Heart right ventricle (tissue), 16 donors: Measurements from ENCODE around the gene CYP4F12. TPM values are rescaled to one million over a fixed set of nuclear protein-coding genes. Genes with fewer than 3 reads are reported as not detected.
"Not testable (repeated sequence)": the region's sequence is repeated elsewhere in the genome, so short reads cannot be mapped to it uniquely, and the experiment has no call there.

Experiments
- ATAC-seq, 8 donors: fragments of 200-7000 bp; cut with Tn5 transposase; one replicate each; pipeline ENCODE4 v1.9.1; 2020; ENCODE audit warnings: mild to moderate bottlenecking in 8 of 8, moderate library complexity in 8 of 8, moderate number of reproducible peaks in 1 of 8
- DNase-seq, 2 donors: peaks; one replicate each; pipeline ENCODE4 v3.0.0-alpha.2; 2020
- H3K27ac ChIP-seq, 10 donors: fragments of 200-600 bp; sonication (generic) in 2 of 10; one replicate each; pipeline versions ENCODE4 v1.5.0 to v1.8.0; 2020 to 2022; ENCODE audit warnings: mild to moderate bottlenecking in 3 of 10
- H3K27me3 ChIP-seq, 7 donors: fragments of 200-600 bp; one replicate each; pipeline ENCODE4 v1.8.0; 2021 to 2022; ENCODE audit warnings: mild to moderate bottlenecking in 2 of 7
- H3K36me3 ChIP-seq, 9 donors: fragments of 200-600 bp; sonication (generic) in 1 of 9; one replicate each; pipeline versions ENCODE4 v1.5.0 to v1.8.0; 2020 to 2022; ENCODE audit warnings: mild to moderate bottlenecking in 2 of 9
- H3K4me1 ChIP-seq, 9 donors: fragments of 200-600 bp; sonication (generic) in 1 of 9; one replicate each; pipeline versions ENCODE4 v1.5.0 to v1.8.0; 2020 to 2022; ENCODE audit warnings: mild to moderate bottlenecking in 4 of 9
- H3K4me3 ChIP-seq, 10 donors: fragments of 200-600 bp; sonication (generic) in 2 of 10; one replicate each; pipeline versions ENCODE4 v1.5.0 to v1.8.0; 2020 to 2022; ENCODE audit warnings: mild to moderate bottlenecking in 7 of 10, moderate library complexity in 2 of 10
- H3K9me3 ChIP-seq, 11 donors: fragments of 200-600 bp in 10 of 11; sonication (generic) in 2 of 11; one replicate each; pipeline versions ENCODE4 v1.5.0 to v1.8.0; 2013 to 2022; ENCODE audit warnings: mild to moderate bottlenecking in 2 of 11, control low read depth in 1 of 11, moderate library complexity in 1 of 11
- CTCF ChIP-seq, 9 donors: fragments of 200-600 bp; sonication (generic) in 2 of 9; IDR thresholded peaks; one replicate each; pipeline versions ENCODE4 v1.5.0 to v1.8.0; 2021 to 2022; ENCODE audit warnings: antibody characterized with exemption in 9 of 9, mild to moderate bottlenecking in 5 of 9, moderate library complexity in 1 of 9
- WGBS, 2 donors: extraction: QIAGEN DNeasy Blood & Tissue Kit; methylation state at CpG; one replicate each; pipeline ENCODE4 v1.1.7; 2013; ENCODE audit warnings: inconsistent platforms in 1 of 2; 5-methylcytosine and 5-hydroxymethylcytosine counted together
- intact Hi-C, 10 donors: fragments of 100-400 bp; cut with DNase I; formaldehyde crosslinking; loops; one replicate each; pipeline versions ENCODE4 v1.11.1 to v1.14.2; 2022
- polyA plus RNA-seq, 2 donors: library from polyadenylated mRNA; stranded (reverse); fragments of 200-250 nt; gene quantifications; one replicate each; pipeline ENCODE4 v1.2.3, GENCODE V29; 2013
- total RNA-seq, 10 donors: library from RNA; stranded (reverse); fragmentation: NEBNext Ultra II Directional in 3 of 10; extraction: Animal tissue kit (Norgen Biotek cat#: 25700) in 3 of 10; gene quantifications; one replicate each; pipeline versions ENCODE4 v1.2.1 to v1.2.4, GENCODE V29; 2021 to 2023
- donor health status: Arrhythmogenic right ventricular cardiomyopathy.
- donor health status: ischemic (EF 13 %, LVEDD 7.1; RV severe dilation, severe dysfunction).
- donor health status: healthy with polysubstance abuse.
- donor health status: DM: no; HTN: yes; CAD: no.
- donor health status: DM: no; HTN: no; CAD: no.
- donor health status: ischemic (EF 25% LVEDD 6.9; RV normal size, moderate dysfunction).
- donor health status: ischemic (EF 25% LVEDD 5.7; RV mildly dilated, moderate dysfunction).
- donor health status: healthy.
- donor health status: DM: yes; HTN: yes; CAD: no.
- donor health status: Ischemic cardiomyopathy.
- donor health status: ischemic (EF 35%, LVEDD 5.7; RV mildly dilated, moderate dysfunction).
- donor health status: nonischemic (EF 11% LVEDD 7.7; RV severe dilation, severe dysfunction).
- donor health status: DM: yes; HTN: yes; CAD: no.
- donor health status: PGD.
- donor health status: ischemic (EF 29% LVEDD 5.4; RV normal size, mild dysfunction).
- donor health status: nonischemic (EF 23%, LVEDD 6.1; RV moderate dilation, normal function).

The CYP4F12 gene
- total and polyA plus RNA-seq, 12 donors, result 0.92 to 17.3 (median 2.7) TPM

GRCh38 chr19:15671891-15672579, 852 bp upstream of the CYP4F12 start:
- Histone ChIP-seq H3K4me1 (peaks cover 0 to 15% (median 10%) of the 10 kb centered on the region in 9 donors), H3K4me3 (no peak overlapping the region), H3K36me3 (no peaks in the 10 kb centered on the region), H3K27me3 (peaks cover 0 to 19% (median 0%) of the 10 kb centered on the region in 7 donors), H3K9me3 (no peaks in the 10 kb centered on the region), H3K27ac (peak overlapping the region in 7 of 10 donors; percentile 12 to 78 (median 66))
- intact Hi-C loops, result loop anchor here in 2 of 10 donors (5.0 to 10.0 kb wide), 2 partner anchors 103 to 165 kb away; no protein-coding TSS in a partner anchor
- TF ChIP-seq CTCF (IDR thresholded peaks at IDR 0.05), result no peak
- ATAC-seq (peak in 1 of 8 donors; percentile 19), DNase-seq (no peak)
- 50 to 51% methylated on average over 10 of the region's 10 CpGs for WGBS, 2 donors

GRCh38 chr19:15673176-15673654, 328 bp downstream of the CYP4F12 start:
- Histone ChIP-seq H3K27me3 (peaks cover 0 to 12% (median 0%) of the 10 kb centered on the region in 7 donors), H3K9me3 (no peaks in the 10 kb centered on the region), H3K4me3 (peak overlapping the region in 8 of 10 donors; percentile 3 to 40 (median 25)), H3K27ac (peak overlapping the region in 9 of 10 donors; percentile 20 to 78 (median 56)), H3K4me1 (peaks cover 0 to 15% (median 10%) of the 10 kb centered on the region in 9 donors), H3K36me3 (no peaks in the 10 kb centered on the region)
- DNase-seq, result peak in 1 of 2 donors; percentile 23
- intact Hi-C loops, result loop anchor here in 2 of 10 donors (5.0 to 10.0 kb wide), 2 partner anchors 102 to 164 kb away; no protein-coding TSS in a partner anchor
- peak in 6 of 8 donors; percentile 8 to 45 (median 31) for ATAC-seq
- no peak for TF ChIP-seq CTCF (IDR thresholded peaks at IDR 0.05)
- WGBS, 2 donors, result 29 to 33% methylated on average over 9 of the region's 9 CpGs

- intact Hi-C loops, result loop anchor here in 2 of 10 donors (5.0 to 10.0 kb wide), 2 partner anchors 99 to 102 kb away; no protein-coding TSS in a partner anchor
- WGBS, 2 donors, result 43 to 58% methylated on average over 2 to 3 of the region's 3 CpGs
- no peak for TF ChIP-seq CTCF (IDR thresholded peaks at IDR 0.05)
These were observed 2.7 kb downstream of the CYP4F12 start for GRCh38 chr19:15675560-15675959.

GRCh38 chr19:15679089-15679488, 6.2 kb downstream of the CYP4F12 start:
- ATAC-seq, result no peak
- WGBS, 2 donors, result 16 to 19% methylated on average over 4 of the region's 4 CpGs
- peaks cover 0 to 26% (median 0%) of the 10 kb centered on the region in 9 donors for H3K36me3 ChIP-seq
- no peak for TF ChIP-seq CTCF (IDR thresholded peaks at IDR 0.05)
- peaks cover 0 to 3% (median 0%) of the 10 kb centered on the region in 7 donors for H3K27me3 ChIP-seq
- no peaks in the 10 kb centered on the region for H3K4me1 ChIP-seq
- no peaks in the 10 kb centered on the region for H3K9me3 ChIP-seq
- no peak overlapping the region for H3K4me3 ChIP-seq
- intact Hi-C loops, result loop anchor here in 2 of 10 donors (5.0 to 10.0 kb wide), 2 partner anchors 96 to 98 kb away; no protein-coding TSS in a partner anchor
- no peak for DNase-seq
- no peak overlapping the region for H3K27ac ChIP-seq

More at GRCh38 chr19:15675560-15675959, 2.7 kb downstream of the CYP4F12 start:
- no peak for DNase-seq
- peaks cover 0 to 15% (median 10%) of the 10 kb centered on the region in 9 donors for H3K4me1 ChIP-seq
- no peak overlapping the region for H3K27ac ChIP-seq
- H3K36me3 ChIP-seq, result peaks cover 0 to 3% (median 0%) of the 10 kb centered on the region in 9 donors
- no peak for ATAC-seq
- H3K9me3 ChIP-seq, result no peaks in the 10 kb centered on the region
- H3K27me3 ChIP-seq, result no peaks in the 10 kb centered on the region
- H3K4me3 ChIP-seq, result no peak overlapping the region

GRCh38 chr19:15679865-15680264, 7.0 kb downstream of the CYP4F12 start:
- H3K27me3 ChIP-seq, H3K27ac ChIP-seq, DNase-seq, H3K4me1 ChIP-seq, ATAC-seq, H3K9me3 ChIP-seq, H3K4me3 ChIP-seq: not testable (repeated sequence)
- WGBS, 2 donors, result 50 to 58% methylated on average over 4 of the region's 4 CpGs
- intact Hi-C loops, result loop anchor here in 2 of 10 donors (5.0 to 10.0 kb wide), 2 partner anchors 95 to 97 kb away; no protein-coding TSS in a partner anchor
- peaks cover 0 to 31% (median 0%) of the 10 kb centered on the region in 9 donors for H3K36me3 ChIP-seq
